SH-SY5Y (cell line): ENCODE measurements around the gene SIL1.

Experiments
- GATA2 ChIP-seq: IDR thresholded peaks from 2 replicates; pipeline ENCODE4 v1.6.1; 2011; ENCODE audit warnings: mild to moderate bottlenecking, low read depth, low read length
- GATA3 ChIP-seq: IDR thresholded peaks from 2 replicates; pipeline ENCODE4 v1.6.1; 2011; ENCODE audit warnings: low read depth, mild to moderate bottlenecking, low read length, moderate library complexity

DNA sequence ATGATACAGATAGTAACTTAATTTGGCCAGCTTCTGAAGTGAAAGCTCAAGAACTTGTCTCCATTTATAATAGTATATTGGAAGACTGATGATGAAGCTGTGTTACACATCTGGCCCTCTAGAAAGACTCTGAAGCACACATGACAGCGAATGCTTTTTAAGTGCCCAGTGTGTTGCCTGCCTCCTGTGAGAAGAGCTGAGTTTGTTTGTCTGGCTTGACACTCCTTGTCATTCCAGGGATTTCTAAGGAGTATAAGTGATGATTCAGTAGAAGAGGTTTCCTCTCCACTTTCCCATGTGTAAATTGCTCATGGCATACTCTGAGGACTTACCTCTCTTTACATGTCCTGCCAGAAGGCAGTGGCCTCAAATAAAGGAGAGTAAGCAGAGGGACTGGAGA lies 292.6 kb downstream of the SIL1 start:
- TF ChIP-seq GATA2 (no peak), GATA3 (no peak)
